Measurements from ENCODE around the gene DYSF. TPM values are rescaled to one million over a fixed set of nuclear protein-coding genes. Genes with fewer than 3 reads are reported as not detected.

DYSF gene
- total RNA-seq, 4 donors from 2014 or later = 2.8 to 14.9 (median 4.0) TPM

- Histone ChIP-seq H3K4me3 (no peak overlapping the region), H3K36me3 (no peaks in the 10 kb centered on the region), H3K4me1 (no peaks in the 10 kb centered on the region), H3K27me3 (no peaks in the 10 kb centered on the region), H3K9me3 (no peaks in the 10 kb centered on the region), H3K27ac (no peak overlapping the region)
- DNase-seq = no peak
- TF ChIP-seq, protein P1, sequence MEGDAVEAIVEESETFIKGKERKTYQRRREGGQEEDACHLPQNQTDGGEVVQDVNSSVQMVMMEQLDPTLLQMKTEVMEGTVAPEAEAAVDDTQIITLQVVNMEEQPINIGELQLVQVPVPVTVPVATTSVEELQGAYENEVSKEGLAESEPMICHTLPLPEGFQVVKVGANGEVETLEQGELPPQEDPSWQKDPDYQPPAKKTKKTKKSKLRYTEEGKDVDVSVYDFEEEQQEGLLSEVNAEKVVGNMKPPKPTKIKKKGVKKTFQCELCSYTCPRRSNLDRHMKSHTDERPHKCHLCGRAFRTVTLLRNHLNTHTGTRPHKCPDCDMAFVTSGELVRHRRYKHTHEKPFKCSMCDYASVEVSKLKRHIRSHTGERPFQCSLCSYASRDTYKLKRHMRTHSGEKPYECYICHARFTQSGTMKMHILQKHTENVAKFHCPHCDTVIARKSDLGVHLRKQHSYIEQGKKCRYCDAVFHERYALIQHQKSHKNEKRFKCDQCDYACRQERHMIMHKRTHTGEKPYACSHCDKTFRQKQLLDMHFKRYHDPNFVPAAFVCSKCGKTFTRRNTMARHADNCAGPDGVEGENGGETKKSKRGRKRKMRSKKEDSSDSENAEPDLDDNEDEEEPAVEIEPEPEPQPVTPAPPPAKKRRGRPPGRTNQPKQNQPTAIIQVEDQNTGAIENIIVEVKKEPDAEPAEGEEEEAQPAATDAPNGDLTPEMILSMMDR (IDR thresholded peaks at IDR 0.05) = no peak
- no peak for TF ChIP-seq POLR2A (IDR thresholded peaks at IDR 0.05)
Measured at GRCh38 chr2:71504611-71505010, 51.2 kb downstream of the DYSF start.

GRCh38 chr2:71505086-71505769 is 51.9 kb downstream of the DYSF start:
- H3K9me3 ChIP-seq = no peaks in the 10 kb centered on the region
- no peaks in the 10 kb centered on the region for H3K27me3 ChIP-seq
- H3K4me1 ChIP-seq = no peaks in the 10 kb centered on the region
- H3K36me3 ChIP-seq = no peaks in the 10 kb centered on the region
- H3K27ac ChIP-seq = no peak overlapping the region
- no peak for DNase-seq
- TF ChIP-seq, protein P1 (IDR thresholded peaks at IDR 0.05) = no peak
- TF ChIP-seq POLR2A (IDR thresholded peaks at IDR 0.05) = no peak
- no peak overlapping the region for H3K4me3 ChIP-seq

GRCh38 chr2:71505770-71506140 is 52.4 kb downstream of the DYSF start:
- no peak overlapping the region for H3K4me3 ChIP-seq
- H3K4me1 ChIP-seq = no peaks in the 10 kb centered on the region
- H3K27me3 ChIP-seq = no peaks in the 10 kb centered on the region
- DNase-seq = no peak
- TF ChIP-seq, protein P1 (IDR thresholded peaks at IDR 0.05) = no peak
- no peak for TF ChIP-seq POLR2A (IDR thresholded peaks at IDR 0.05)
- no peaks in the 10 kb centered on the region for H3K9me3 ChIP-seq
- no peak overlapping the region for H3K27ac ChIP-seq
- no peaks in the 10 kb centered on the region for H3K36me3 ChIP-seq

DNA sequence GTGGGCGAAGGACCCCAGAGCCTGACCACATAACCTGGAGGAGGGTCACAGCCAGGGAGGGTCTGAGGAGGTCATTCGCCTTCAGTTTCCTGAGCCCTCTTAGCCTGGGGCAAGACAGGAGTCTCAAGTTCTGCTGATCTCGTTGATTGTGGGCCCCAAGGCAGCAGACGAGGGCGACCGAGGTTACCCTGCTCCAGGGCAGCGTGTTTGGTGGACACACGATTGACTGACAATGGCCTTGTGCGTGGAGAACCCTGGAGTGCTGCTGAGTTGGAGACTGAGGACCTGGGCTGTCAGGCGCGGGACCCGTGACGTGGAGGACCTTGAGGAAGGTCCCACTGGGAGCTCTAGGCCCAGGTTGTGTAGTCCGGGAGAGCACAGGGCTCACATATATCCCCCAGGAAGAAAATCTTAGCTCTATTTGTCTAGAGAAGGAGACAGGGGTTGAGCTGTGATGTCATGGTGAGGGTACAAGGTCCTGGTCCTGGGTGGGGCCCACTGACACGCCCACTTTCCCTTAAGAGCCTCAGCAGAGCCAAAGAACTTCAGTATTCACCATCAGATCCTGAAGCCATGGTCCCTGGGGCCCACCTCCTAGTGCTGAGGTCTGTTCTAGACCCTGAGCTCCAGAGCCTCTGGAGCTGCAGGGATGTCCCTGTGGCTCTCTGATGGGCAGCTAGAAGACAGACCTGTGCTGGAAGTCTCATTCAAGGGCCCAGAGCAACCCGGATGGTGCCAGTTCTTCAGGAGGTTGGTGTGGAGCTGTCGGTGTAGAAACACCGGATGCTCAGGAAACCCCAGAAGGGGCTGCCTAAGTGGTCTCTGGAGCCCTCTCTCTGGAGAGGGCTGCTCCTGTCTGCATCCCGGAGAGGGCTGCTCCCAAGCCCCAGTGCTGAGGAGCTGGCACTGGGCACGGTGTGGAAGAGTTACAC is 53.1 kb downstream of the DYSF start:
- no peaks in the 10 kb centered on the region for H3K4me1 ChIP-seq
- H3K27me3 ChIP-seq = no peaks in the 10 kb centered on the region
- H3K4me3 ChIP-seq = no peak overlapping the region
- no peak overlapping the region for H3K27ac ChIP-seq
- TF ChIP-seq POLR2A (IDR thresholded peaks at IDR 0.05) = no peak
- TF ChIP-seq, protein P1 (IDR thresholded peaks at IDR 0.05) = no peak
- no peaks in the 10 kb centered on the region for H3K9me3 ChIP-seq
- DNase-seq = no peak
- no peaks in the 10 kb centered on the region for H3K36me3 ChIP-seq

DNA sequence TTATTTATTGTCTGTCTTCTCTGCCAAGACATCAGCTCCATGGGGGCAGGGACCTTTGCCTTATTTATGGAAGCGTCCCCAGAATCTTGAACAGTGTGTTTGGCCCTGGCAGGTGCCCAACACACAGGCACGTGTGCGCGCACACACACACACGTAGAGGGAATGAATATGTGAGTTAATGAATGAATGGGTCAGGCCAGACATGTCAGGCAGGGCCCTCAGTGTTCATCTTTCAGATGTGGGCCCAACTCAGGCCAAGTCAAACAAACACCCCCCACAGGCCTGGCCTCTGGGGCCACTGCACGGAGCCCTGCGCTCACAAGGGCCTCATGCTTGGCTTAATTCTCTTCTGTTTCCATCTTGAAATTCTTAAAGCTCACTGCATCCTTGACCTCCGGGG is 54.1 kb downstream of the DYSF start:
- Histone ChIP-seq H3K4me1 (no peaks in the 10 kb centered on the region), H3K36me3 (no peaks in the 10 kb centered on the region), H3K9me3 (no peaks in the 10 kb centered on the region), H3K27ac (no peak overlapping the region), H3K27me3 (no peaks in the 10 kb centered on the region), H3K4me3 (no peak overlapping the region)
- DNase-seq = no peak
- TF ChIP-seq, protein P1 (IDR thresholded peaks at IDR 0.05) = no peak
- no peak for TF ChIP-seq POLR2A (IDR thresholded peaks at IDR 0.05)

Data from Peyer's patch (tissue), 4 donors.